Fibroblast of pulmonary artery (primary cell): ENCODE results near the gene ALDH3A2.
A peak's percentile ranks its signal among the peaks of the same experiment; 100 is the strongest.
"Not testable (repeated sequence)": the region's sequence is repeated elsewhere in the genome, so short reads cannot be mapped to it uniquely, and the experiment has no call there.

ENCODE experiments used
- DNase-seq: peaks from one replicate; pipeline ENCODE4 v3.0.0-alpha.2; 2010; ENCODE audit warnings: low read depth
- H3K4me3 ChIP-seq: replicated peaks from 2 replicates; pipeline ENCODE4 v1.5.1; 2011; ENCODE audit warnings: low read depth, mild to moderate bottlenecking, control low read depth, low read length, moderate library complexity
- CTCF ChIP-seq: IDR thresholded peaks from 2 replicates; pipeline ENCODE4 v1.5.1; 2011; ENCODE audit warnings: mild to moderate bottlenecking, control low read depth, low read length, inconsistent platforms; ENCODE audit errors: missing control alignments

ALDH3A2 gene

GRCh38 chr17:19664821-19665181, 16.2 kb downstream of the ALDH3A2 start:
- H3K4me3 ChIP-seq, result no peak overlapping the region
- DNase-seq, result no peak
- TF ChIP-seq CTCF, result no peak

- DNase-seq, result not testable (repeated sequence)
Observed at GRCh38 chr17:19669680-19670079, 21.1 kb downstream of the ALDH3A2 start.

GRCh38 chr17:19670908-19671307, 22.4 kb downstream of the ALDH3A2 start:
- DNase-seq, result no peak
- TF ChIP-seq CTCF, result no peak
- H3K4me3 ChIP-seq, result no peak overlapping the region

More at GRCh38 chr17:19669680-19670079, 21.1 kb downstream of the ALDH3A2 start:
- not testable (repeated sequence) for H3K4me3 ChIP-seq

GRCh38 chr17:19671433-19671832, 22.9 kb downstream of the ALDH3A2 start:
- H3K4me3 ChIP-seq, result no peak overlapping the region
- no peak for DNase-seq
- no peak for TF ChIP-seq CTCF

- DNase-seq, result no peak
- H3K4me3 ChIP-seq, result no peak overlapping the region
- TF ChIP-seq CTCF, result peak; percentile 36
Observed at GRCh38 chr17:19672009-19672750, 23.6 kb downstream of the ALDH3A2 start.

GRCh38 chr17:19673623-19674022, 25.1 kb downstream of the ALDH3A2 start:
- no peak for TF ChIP-seq CTCF
- H3K4me3 ChIP-seq, result no peak overlapping the region
- DNase-seq, result no peak

GRCh38 chr17:19676896-19677295, 28.3 kb downstream of the ALDH3A2 start:
- DNase-seq, result no peak
- no peak overlapping the region for H3K4me3 ChIP-seq
- TF ChIP-seq CTCF, result no peak
